Mesodermal cell (in vitro differentiated cells): Measurements from ENCODE around the gene TMEM233. TPM values are rescaled to one million over a fixed set of nuclear protein-coding genes. Genes with fewer than 3 reads are reported as not detected.

ENCODE experiments used
- H3K27ac ChIP-seq: 2 replicates; pipeline ENCODE4 v1.7.0; 2013; ENCODE audit warnings: mild to moderate bottlenecking, low read depth, low read length, moderate library complexity; ENCODE audit not compliant: severe bottlenecking
- H3K36me3 ChIP-seq: 2 replicates; pipeline ENCODE4 v1.7.1; 2013; ENCODE audit warnings: mild to moderate bottlenecking, low read length, moderate library complexity; ENCODE audit not compliant: control insufficient read depth, insufficient read depth
- H3K4me1 ChIP-seq: one replicate; pipeline ENCODE4 v1.7.1; 2013; ENCODE audit warnings: mild to moderate bottlenecking, low read length; ENCODE audit not compliant: insufficient read depth, control insufficient read depth, poor library complexity, severe bottlenecking
- H3K4me3 ChIP-seq: 2 replicates; pipeline ENCODE4 v1.7.0; 2013; ENCODE audit warnings: low read length, control low read depth, mild to moderate bottlenecking; ENCODE audit not compliant: insufficient read depth, poor library complexity, severe bottlenecking; ENCODE audit errors: extremely low read depth
- H3K9me3 ChIP-seq: 2 replicates; pipeline ENCODE4 v1.7.1; 2013; ENCODE audit warnings: mild to moderate bottlenecking, low read length, moderate library complexity; ENCODE audit not compliant: control insufficient read depth
- WGBS, 2 experiments: methylation state at CpG; one replicate each; pipeline ENCODE4 v1.1.5; 2013; ENCODE audit warnings: missing lambda C conversion rate in 2 of 2; ENCODE audit not compliant: insufficient coverage in 2 of 2; 5-methylcytosine and 5-hydroxymethylcytosine counted together
- polyA plus RNA-seq, 2 experiments: library from polyadenylated mRNA; stranded (reverse); fragments of 50-300 nt; gene quantifications; one replicate each; pipeline ENCODE4 v1.2.3, GENCODE V29; 2013

TMEM233 gene
- 0.48 TPM for polyA plus RNA-seq (2013, experiment 1 of 2)
- polyA plus RNA-seq (2013, experiment 2 of 2): 0.10 TPM

DNA sequence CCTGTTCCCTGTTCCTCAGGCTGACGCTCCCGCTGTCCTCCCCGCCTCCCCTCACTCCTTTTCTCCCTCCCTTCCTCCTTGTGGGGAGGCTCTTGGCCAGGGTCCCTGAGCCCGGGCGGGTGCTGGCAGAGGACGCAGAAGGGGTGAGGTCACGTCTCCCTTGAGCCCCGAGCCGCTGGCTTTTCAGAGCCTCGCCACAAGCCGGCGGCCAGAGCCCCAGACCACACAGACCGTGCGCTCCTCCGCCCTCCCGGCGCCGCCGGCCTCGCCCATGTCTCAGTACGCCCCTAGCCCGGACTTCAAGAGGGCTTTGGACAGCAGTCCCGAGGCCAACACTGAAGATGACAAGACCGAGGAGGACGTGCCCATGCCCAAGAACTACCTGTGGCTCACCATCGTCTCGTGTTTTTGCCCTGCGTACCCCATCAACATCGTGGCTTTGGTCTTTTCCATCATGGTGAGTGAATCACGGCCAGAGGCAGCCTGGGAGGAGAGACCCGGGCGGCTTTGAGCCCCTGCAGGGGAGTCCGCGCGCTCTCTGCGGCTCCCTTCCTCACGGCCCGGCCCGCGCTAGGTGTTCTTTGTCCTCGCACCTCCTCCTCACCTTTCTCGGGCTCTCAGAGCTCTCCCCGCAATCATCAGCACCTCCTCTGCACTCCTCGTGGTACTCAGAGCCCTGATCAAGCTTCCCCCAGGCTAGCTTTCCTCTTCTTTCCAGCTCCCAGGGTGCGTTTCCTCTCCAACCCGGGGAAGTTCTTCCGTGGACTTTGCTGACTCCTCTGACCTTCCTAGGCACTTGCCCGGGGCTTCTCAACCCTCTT lies at the start of gene TMEM233:
TSS of gene TMEM233 (plus strand) at position 197 of the 821 bp plus-strand sequence. CDS start at position 272, 75 bp downstream.
- H3K4me3 ChIP-seq: peak within 1 kb of the TSS; percentile 35
- H3K27ac ChIP-seq: no peak within 1 kb of the TSS
- H3K9me3 ChIP-seq: no peaks in the 10 kb centered on the region
- H3K36me3 ChIP-seq: no peaks in the 10 kb centered on the region
- WGBS, 2 experiments: 0% methylated on average over 43 to 44 of the region's 48 CpGs
- peaks cover 8% of the 10 kb centered on the region for H3K4me1 ChIP-seq

- H3K36me3 ChIP-seq: no peaks in the 10 kb centered on the region
- H3K27ac ChIP-seq: no peak overlapping the region
- no peaks in the 10 kb centered on the region for H3K9me3 ChIP-seq
- WGBS, 2 experiments: 8 to 27% methylated on average over 3 to 5 of the region's 9 CpGs
- H3K4me1 ChIP-seq: no peaks in the 10 kb centered on the region
- no peak overlapping the region for H3K4me3 ChIP-seq
Observed at GRCh38 chr12:119544765-119545625, 48.6 kb upstream of the TMEM233 start.

DNA sequence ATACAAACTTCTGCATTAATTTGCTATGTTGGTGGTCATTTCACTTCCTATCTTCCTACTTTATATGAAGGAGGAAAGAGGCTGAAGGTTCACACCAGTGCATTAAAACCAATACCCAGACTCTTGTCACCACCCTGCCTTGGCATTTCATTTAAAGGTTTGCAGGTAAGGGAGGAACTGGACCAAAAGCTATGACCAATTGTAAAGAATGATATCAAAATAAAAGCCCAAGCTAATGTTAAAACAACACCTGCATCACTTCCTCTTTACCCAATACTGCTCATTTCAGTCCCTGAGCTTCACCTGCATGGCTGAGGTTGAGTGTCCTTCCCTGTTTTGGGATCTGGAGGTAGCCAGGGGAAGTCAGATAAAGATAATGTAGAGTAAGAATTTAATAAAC lies 47.2 kb upstream of the TMEM233 start:
- Histone ChIP-seq H3K36me3 (no peaks in the 10 kb centered on the region), H3K9me3 (no peaks in the 10 kb centered on the region), H3K4me1 (no peaks in the 10 kb centered on the region), H3K27ac (no peak overlapping the region), H3K4me3 (no peak overlapping the region)

- H3K36me3 ChIP-seq: no peaks in the 10 kb centered on the region
- no peak overlapping the region for H3K4me3 ChIP-seq
- no peaks in the 10 kb centered on the region for H3K4me1 ChIP-seq
- H3K27ac ChIP-seq: no peak overlapping the region
- no peaks in the 10 kb centered on the region for H3K9me3 ChIP-seq
- WGBS, 2 experiments: no CpG with 5 or more reads among the region's 1 CpG
Observed at GRCh38 chr12:119547001-119547400, 46.6 kb upstream of the TMEM233 start.

DNA sequence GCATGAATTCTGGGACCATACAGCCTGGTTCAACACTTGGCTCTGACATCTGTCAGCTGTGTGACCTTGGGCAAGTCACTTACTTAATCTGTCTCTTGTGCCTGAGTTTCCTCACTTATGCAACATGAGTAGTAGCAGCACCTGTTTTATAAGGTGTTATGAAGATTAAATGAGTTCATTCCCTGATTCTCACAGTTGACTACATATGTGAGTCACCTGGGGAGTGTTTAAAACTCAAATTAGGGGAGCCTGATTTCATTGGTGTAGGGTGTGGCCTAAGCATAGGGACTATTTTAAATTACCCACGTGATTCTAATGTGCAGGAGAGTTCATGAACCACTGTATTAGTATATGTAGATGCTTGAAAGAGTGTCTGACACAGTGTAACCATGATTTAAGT lies 36.7 kb upstream of the TMEM233 start:
- Histone ChIP-seq H3K27ac (no peak overlapping the region), H3K36me3 (no peaks in the 10 kb centered on the region), H3K9me3 (no peaks in the 10 kb centered on the region), H3K4me3 (no peak overlapping the region), H3K4me1 (no peaks in the 10 kb centered on the region)
- WGBS, 2 experiments: 71 to 80% methylated on average over 1 of the region's 1 CpG

DNA sequence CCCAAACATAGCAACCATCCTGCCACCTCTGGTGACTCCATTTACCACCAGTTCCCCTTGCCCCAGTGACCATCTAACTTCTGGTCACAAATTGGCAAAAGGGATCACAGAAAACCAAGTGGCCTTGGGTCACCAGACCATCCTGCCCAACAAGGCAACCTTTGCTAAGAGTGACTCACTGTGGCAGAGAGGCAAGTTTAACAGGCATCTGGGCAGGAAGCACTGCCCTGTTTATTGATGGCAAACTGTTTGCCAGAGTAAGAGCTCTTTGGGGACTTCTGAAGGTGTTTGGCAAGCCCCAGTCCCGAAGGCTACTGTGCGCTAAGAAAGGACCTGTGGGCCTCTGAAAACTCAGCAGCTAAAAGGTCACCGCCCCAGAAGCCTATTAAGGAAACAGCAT lies 28.2 kb upstream of the TMEM233 start:
- H3K4me1 ChIP-seq: no peaks in the 10 kb centered on the region
- WGBS, 2 experiments: 88 to 95% methylated on average over 2 to 3 of the region's 3 CpGs
- H3K36me3 ChIP-seq: no peaks in the 10 kb centered on the region
- no peak overlapping the region for H3K4me3 ChIP-seq
- no peak overlapping the region for H3K27ac ChIP-seq
- no peaks in the 10 kb centered on the region for H3K9me3 ChIP-seq

- Histone ChIP-seq H3K4me1 (no peaks in the 10 kb centered on the region), H3K4me3 (no peak overlapping the region), H3K9me3 (no peaks in the 10 kb centered on the region), H3K27ac (no peak overlapping the region), H3K36me3 (no peaks in the 10 kb centered on the region)
- 71 to 84% methylated on average over 5 of the region's 6 CpGs for WGBS, 2 experiments
Observed at GRCh38 chr12:119570771-119571170, 22.8 kb upstream of the TMEM233 start.

GRCh38 chr12:119573086-119573485 lies 20.5 kb upstream of the TMEM233 start:
- no peaks in the 10 kb centered on the region for H3K36me3 ChIP-seq
- 100% methylated on average over 1 of the region's 1 CpG; no CpG with 5 or more reads in 1 of the 2 experiments for WGBS, 2 experiments
- H3K4me1 ChIP-seq: no peaks in the 10 kb centered on the region
- H3K27ac ChIP-seq: no peak overlapping the region
- H3K4me3 ChIP-seq: no peak overlapping the region
- no peaks in the 10 kb centered on the region for H3K9me3 ChIP-seq

DNA sequence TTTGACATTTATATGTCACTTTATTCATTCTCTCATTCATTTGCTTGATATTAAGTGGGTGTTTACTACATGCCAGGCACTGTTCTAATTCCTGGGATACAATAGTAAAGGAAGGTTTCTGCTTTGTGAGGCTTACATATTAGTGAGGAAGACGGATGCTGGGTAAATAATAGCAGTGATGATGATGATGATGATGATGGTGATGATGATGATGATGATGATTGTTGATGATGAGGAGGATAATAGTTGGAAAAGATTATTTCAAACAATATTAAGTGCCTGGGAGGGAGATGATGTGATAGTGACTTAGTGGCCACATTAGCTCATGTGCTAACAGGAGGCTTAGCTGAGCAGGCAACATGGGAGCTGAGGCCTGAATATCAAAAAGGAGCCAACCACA lies 19.3 kb upstream of the TMEM233 start:
- H3K9me3 ChIP-seq: no peaks in the 10 kb centered on the region
- no peaks in the 10 kb centered on the region for H3K4me1 ChIP-seq
- no peaks in the 10 kb centered on the region for H3K36me3 ChIP-seq
- 92% methylated on average over 1 of the region's 1 CpG; no CpG with 5 or more reads in 1 of the 2 experiments for WGBS, 2 experiments
- H3K27ac ChIP-seq: no peak overlapping the region
- H3K4me3 ChIP-seq: no peak overlapping the region

DNA sequence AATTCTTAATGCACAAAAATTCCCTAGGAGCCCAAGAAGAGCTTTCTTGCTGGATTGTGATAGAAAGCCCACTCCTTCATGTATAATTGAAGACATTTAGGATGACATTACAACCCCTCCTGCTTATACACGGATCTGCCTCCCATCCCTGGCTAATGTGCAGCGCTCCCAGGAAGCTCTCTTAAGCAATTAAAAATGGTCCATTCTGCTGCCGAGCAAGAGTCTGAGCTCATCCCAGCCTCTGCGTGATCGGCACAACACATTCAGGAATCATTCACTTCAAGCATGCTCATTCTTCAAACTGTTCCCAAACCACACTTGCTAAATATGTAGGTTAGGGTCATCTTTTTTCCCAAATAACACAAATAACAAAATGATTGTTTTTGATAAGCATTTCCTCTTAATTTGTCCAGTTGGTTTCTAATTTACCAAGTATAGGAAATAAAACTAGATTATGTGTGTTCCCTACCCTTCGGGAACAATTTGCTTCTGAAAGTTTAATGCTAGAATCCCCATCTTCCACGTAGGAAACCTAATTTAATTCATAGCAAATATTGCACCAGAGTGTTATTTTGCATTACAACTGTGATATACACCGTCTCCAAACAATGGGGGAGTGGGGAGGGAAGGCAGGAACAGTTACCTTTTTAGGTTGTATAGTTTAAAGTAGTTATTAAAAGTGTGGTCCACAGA lies 17.3 kb upstream of the TMEM233 start:
- no peak overlapping the region for H3K27ac ChIP-seq
- no peaks in the 10 kb centered on the region for H3K36me3 ChIP-seq
- no peaks in the 10 kb centered on the region for H3K9me3 ChIP-seq
- no peak overlapping the region for H3K4me3 ChIP-seq
- WGBS, 2 experiments: 81 to 90% methylated on average over 2 to 3 of the region's 8 CpGs
- no peaks in the 10 kb centered on the region for H3K4me1 ChIP-seq
